Measurements from ENCODE around the gene SLC47A2. TPM values are rescaled to one million over a fixed set of nuclear protein-coding genes. Genes with fewer than 3 reads are reported as not detected.

Gene SLC47A2
- total RNA-seq, 2 experiments from 2014 or later, result not detected

DNA sequence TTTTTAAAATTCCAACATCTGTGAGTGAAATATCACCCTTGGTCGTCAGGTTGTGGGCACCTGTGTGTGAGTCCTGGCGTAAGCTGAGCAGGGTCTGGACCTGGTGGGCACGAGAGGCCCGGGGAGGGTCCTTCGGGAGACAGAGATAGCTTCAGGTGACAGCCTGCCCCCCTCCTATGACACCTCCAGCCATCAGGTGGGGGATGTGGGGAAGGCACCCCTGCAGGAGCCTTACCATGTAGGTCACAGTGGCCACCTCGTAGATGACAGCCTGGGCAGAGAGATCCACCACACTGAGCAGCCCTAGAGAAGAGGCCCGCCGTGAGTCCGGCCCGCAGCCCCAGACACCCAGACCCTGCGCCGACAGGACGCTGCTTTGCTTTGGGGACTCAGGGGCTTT, 11.2 kb downstream of the SLC47A2 start:
- POLR2A ChIA-PET, result interaction anchor here (0.7 kb wide), 1 partner anchor 155 kb away, joined by 3 read pairs; no protein-coding TSS in a partner anchor
- no peaks in the 10 kb centered on the region for H3K79me2 ChIP-seq (ENCODE audit: insufficient read depth, low read depth, low read length)
- TF ChIP-seq EZH2phosphoT487 (IDR thresholded peaks at IDR 0.05; ENCODE audit: borderline replicate concordance, low read depth, low read length), result no peak
- TF ChIP-seq, protein P1, sequence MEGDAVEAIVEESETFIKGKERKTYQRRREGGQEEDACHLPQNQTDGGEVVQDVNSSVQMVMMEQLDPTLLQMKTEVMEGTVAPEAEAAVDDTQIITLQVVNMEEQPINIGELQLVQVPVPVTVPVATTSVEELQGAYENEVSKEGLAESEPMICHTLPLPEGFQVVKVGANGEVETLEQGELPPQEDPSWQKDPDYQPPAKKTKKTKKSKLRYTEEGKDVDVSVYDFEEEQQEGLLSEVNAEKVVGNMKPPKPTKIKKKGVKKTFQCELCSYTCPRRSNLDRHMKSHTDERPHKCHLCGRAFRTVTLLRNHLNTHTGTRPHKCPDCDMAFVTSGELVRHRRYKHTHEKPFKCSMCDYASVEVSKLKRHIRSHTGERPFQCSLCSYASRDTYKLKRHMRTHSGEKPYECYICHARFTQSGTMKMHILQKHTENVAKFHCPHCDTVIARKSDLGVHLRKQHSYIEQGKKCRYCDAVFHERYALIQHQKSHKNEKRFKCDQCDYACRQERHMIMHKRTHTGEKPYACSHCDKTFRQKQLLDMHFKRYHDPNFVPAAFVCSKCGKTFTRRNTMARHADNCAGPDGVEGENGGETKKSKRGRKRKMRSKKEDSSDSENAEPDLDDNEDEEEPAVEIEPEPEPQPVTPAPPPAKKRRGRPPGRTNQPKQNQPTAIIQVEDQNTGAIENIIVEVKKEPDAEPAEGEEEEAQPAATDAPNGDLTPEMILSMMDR (conservative IDR thresholded peaks at IDR 0.05; ENCODE audit: low read length), result no peak
- no peaks in the 10 kb centered on the region for H3K9me2 ChIP-seq (ENCODE audit: insufficient read depth, low read length)
- H3K4me3 ChIP-seq (ENCODE audit: low read depth, low read length, poor library complexity, severe bottlenecking), result no peak overlapping the region
- no TSS peak for BruUV-seq (replicated peaks)
- no peaks in the 10 kb centered on the region for H3K4me1 ChIP-seq (ENCODE audit: insufficient read depth, low read length, poor library complexity, severe bottlenecking)
- no peak overlapping the region for H3K27ac ChIP-seq (ENCODE audit: low read depth, low read length, poor library complexity, severe bottlenecking)
- intact Hi-C loops (cut with micrococcal nuclease; ENCODE audit: unreplicated experiment), result no loop called here
- H3K9me3 ChIP-seq (ENCODE audit: low read length), result no peaks in the 10 kb centered on the region
- DNase-seq (ENCODE audit: low spot score), result no peak
- H3K36me3 ChIP-seq (ENCODE audit: insufficient read depth, low read length), result no peaks in the 10 kb centered on the region
- H4K20me1 ChIP-seq (ENCODE audit: insufficient read depth, low read length), result no peaks in the 10 kb centered on the region
- H2AFZ ChIP-seq (ENCODE audit: low read length), result no peak overlapping the region
- CTCF ChIA-PET (ENCODE audit: unreplicated experiment), result no interaction called here
- H3K4me2 ChIP-seq (ENCODE audit: low read length), result no peak overlapping the region

DNA sequence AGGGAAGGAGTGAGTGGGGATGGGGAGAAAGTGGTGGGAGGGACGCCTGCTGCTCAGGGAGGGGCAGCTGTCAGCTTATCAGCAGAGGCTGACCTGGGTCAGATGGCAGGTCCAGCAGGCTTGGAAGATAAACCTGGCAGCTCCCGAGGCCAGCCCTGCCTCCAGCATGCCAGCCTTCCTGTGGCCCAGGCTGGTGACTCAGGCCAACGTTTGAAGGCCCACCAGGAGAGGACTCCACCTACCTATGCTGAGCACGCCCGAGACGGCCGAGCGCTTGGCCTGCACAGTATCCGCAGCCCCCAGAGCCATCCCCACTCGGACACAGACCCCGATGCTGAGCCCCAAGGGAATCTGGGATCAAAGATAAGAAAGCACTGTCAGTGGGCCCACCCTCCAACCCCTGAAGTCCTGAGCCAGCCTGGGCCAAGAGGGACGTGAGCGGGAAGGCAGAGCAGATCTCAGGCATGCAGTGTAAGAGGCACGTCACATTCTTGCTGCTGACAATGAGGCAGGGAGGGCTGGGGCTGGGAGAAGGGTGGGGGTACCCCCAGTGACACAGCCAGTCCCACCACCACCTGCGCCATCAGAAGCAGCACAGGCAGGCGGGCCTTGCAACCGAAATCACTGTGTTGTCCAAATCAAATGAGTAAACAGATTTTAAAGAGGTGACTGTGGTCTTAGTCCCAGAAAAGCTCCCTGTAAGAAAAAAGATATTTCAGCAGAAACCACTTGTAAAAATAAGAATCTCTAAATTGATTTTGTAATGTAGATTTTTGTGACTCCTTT, 12.4 kb downstream of the SLC47A2 start:
- Histone ChIP-seq H3K4me3 (ENCODE audit: low read depth, low read length, poor library complexity, severe bottlenecking) (no peak overlapping the region), H4K20me1 (ENCODE audit: insufficient read depth, low read length) (no peaks in the 10 kb centered on the region), H3K36me3 (ENCODE audit: insufficient read depth, low read length) (no peaks in the 10 kb centered on the region), H3K4me2 (ENCODE audit: low read length) (no peak overlapping the region), H3K4me1 (ENCODE audit: insufficient read depth, low read length, poor library complexity, severe bottlenecking) (no peaks in the 10 kb centered on the region), H3K9me2 (ENCODE audit: insufficient read depth, low read length) (no peaks in the 10 kb centered on the region), H3K79me2 (ENCODE audit: insufficient read depth, low read depth, low read length) (no peaks in the 10 kb centered on the region), H2AFZ (ENCODE audit: low read length) (no peak overlapping the region), H3K9me3 (ENCODE audit: low read length) (no peaks in the 10 kb centered on the region), H3K27ac (ENCODE audit: low read depth, low read length, poor library complexity, severe bottlenecking) (no peak overlapping the region)
- TF ChIP-seq EZH2phosphoT487 (IDR thresholded peaks at IDR 0.05; ENCODE audit: borderline replicate concordance, low read depth, low read length), result no peak
- TF ChIP-seq, protein P1 (conservative IDR thresholded peaks at IDR 0.05; ENCODE audit: low read length), result no peak
- CTCF ChIA-PET (ENCODE audit: unreplicated experiment), result no interaction called here
- intact Hi-C loops (cut with micrococcal nuclease; ENCODE audit: unreplicated experiment), result no loop called here
- DNase-seq (ENCODE audit: low spot score), result no peak
- BruUV-seq (replicated peaks), result no TSS peak
- POLR2A ChIA-PET, result no interaction called here

DNA sequence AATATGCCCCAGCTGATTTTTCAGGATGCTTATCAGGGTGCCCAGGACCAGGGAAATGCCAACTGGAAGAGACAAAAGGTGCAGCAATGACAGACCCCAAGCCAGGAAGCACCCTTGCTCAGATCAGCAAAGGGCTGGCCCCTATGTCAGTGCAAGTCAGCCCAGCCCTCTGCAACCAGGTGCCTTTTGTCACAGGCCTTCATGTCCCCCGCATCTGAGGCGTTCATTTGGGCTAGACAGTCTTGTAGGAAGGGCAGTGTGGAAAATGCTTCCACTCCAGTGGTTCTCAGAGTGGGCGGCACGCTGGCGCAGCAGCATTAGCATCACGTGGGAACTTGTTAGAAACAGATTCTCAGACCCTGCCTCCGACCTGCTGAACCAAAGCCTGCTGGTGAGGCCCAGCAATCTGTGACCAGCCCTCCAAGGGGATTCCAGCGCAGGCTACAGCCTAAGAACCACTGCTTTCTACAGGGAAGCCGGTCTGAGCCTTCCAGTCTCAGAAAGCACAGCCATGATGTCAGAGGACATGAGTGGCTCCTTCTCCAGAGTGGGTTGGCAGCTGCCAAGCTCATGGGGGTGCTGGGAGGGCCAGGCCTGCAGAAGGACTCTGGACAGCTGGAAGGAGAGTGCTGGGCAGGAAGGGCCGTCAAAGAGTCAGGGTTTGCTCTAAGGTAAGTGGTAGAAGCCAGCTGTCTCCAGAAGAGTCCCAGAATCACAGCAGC, 13.1 kb downstream of the SLC47A2 start:
- no peaks in the 10 kb centered on the region for H3K9me2 ChIP-seq (ENCODE audit: insufficient read depth, low read length)
- no peaks in the 10 kb centered on the region for H3K36me3 ChIP-seq (ENCODE audit: insufficient read depth, low read length)
- no TSS peak for BruUV-seq (replicated peaks)
- POLR2A ChIA-PET, result no interaction called here
- CTCF ChIA-PET (ENCODE audit: unreplicated experiment), result no interaction called here
- H3K4me2 ChIP-seq (ENCODE audit: low read length), result no peak overlapping the region
- H3K79me2 ChIP-seq (ENCODE audit: insufficient read depth, low read depth, low read length), result no peaks in the 10 kb centered on the region
- no peaks in the 10 kb centered on the region for H3K9me3 ChIP-seq (ENCODE audit: low read length)
- no peak overlapping the region for H3K27ac ChIP-seq (ENCODE audit: low read depth, low read length, poor library complexity, severe bottlenecking)
- no peaks in the 10 kb centered on the region for H4K20me1 ChIP-seq (ENCODE audit: insufficient read depth, low read length)
- H3K4me1 ChIP-seq (ENCODE audit: insufficient read depth, low read length, poor library complexity, severe bottlenecking), result no peaks in the 10 kb centered on the region
- H3K4me3 ChIP-seq (ENCODE audit: low read depth, low read length, poor library complexity, severe bottlenecking), result no peak overlapping the region
- peak; percentile 4 for DNase-seq (ENCODE audit: low spot score)
- H2AFZ ChIP-seq (ENCODE audit: low read length), result no peak overlapping the region
- intact Hi-C loops (cut with micrococcal nuclease; ENCODE audit: unreplicated experiment), result no loop called here
- TF ChIP-seq EZH2phosphoT487 (IDR thresholded peaks at IDR 0.05; ENCODE audit: borderline replicate concordance, low read depth, low read length), result no peak
- TF ChIP-seq, protein P1 (conservative IDR thresholded peaks at IDR 0.05; ENCODE audit: low read length), result no peak

All from OCI-LY7 (cell line).